ENCODE measurements around the gene GPR89B.
A peak's percentile ranks its signal among the peaks of the same experiment; 100 is the strongest.
"Not testable (repeated sequence)": the region's sequence is repeated elsewhere in the genome, so short reads cannot be mapped to it uniquely, and the experiment has no call there.

The GPR89B gene

GRCh38 chr1:147928236-147929132, at the start of gene GPR89B:
Gene GPR89B (plus strand): TSS chr1:147928420. CDS start chr1:147928537, 117 bp downstream.
- DNase-seq (ENCODE audit: low read depth): peak; percentile 54
- in situ Hi-C loops (cut with HindIII; ENCODE audit: low sequenced_read_pairs): not testable (repeated sequence)
- peak within 1 kb of the TSS; percentile 66 for H3K4me3 ChIP-seq (ENCODE audit: low read depth, low read length)

- in situ Hi-C loops (cut with HindIII; ENCODE audit: low sequenced_read_pairs): loop anchor here (10.0 kb wide), 1 partner anchor 65 kb away; no protein-coding TSS in a partner anchor
- TF ChIP-seq CTCF (IDR thresholded peaks at IDR 0.05; ENCODE audit: low read depth, low read length, missing control alignments): no peak
- H3K4me3 ChIP-seq (ENCODE audit: low read depth, low read length): no peak overlapping the region
- no peak for DNase-seq (ENCODE audit: low read depth)
These were observed 48.3 kb upstream of the GPR89B start for GRCh38 chr1:147879911-147880310.

GRCh38 chr1:147882535-147882934, 45.7 kb upstream of the GPR89B start:
- no peak overlapping the region for H3K4me3 ChIP-seq (ENCODE audit: low read depth, low read length)
- DNase-seq (ENCODE audit: low read depth): no peak
- in situ Hi-C loops (cut with HindIII; ENCODE audit: low sequenced_read_pairs): no loop called here
- TF ChIP-seq CTCF (IDR thresholded peaks at IDR 0.05; ENCODE audit: low read depth, low read length, missing control alignments): no peak

GRCh38 chr1:147890177-147890790, 37.9 kb upstream of the GPR89B start:
- peak; percentile 36 for TF ChIP-seq CTCF (IDR thresholded peaks at IDR 0.05; ENCODE audit: low read depth, low read length, missing control alignments)
- no peak overlapping the region for H3K4me3 ChIP-seq (ENCODE audit: low read depth, low read length)
- peak; percentile 2 for DNase-seq (ENCODE audit: low read depth)
- in situ Hi-C loops (cut with HindIII; ENCODE audit: low sequenced_read_pairs): no loop called here

DNA sequence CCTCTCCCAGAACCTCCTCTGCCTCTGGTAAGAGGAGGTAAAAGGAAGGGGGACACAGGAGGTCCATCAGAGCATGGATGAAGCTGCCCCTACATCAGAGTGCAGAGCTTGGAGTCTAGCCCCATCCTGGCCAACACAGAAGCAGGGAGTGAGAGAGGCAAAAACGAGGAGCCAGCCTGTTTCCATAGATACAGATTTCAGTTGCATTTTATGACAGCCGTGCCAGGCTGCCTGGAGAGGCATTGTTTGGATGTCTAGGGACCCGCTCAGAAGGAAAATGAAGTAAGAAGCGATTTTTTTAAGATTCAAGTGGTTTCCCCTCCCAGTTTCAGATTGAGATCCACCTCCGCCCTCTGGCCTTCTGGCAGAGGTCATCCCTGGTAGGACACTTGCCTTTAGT, 37.1 kb upstream of the GPR89B start:
- in situ Hi-C loops (cut with HindIII; ENCODE audit: low sequenced_read_pairs): no loop called here
- H3K4me3 ChIP-seq (ENCODE audit: low read depth, low read length): no peak overlapping the region
- no peak for DNase-seq (ENCODE audit: low read depth)
- no peak for TF ChIP-seq CTCF (IDR thresholded peaks at IDR 0.05; ENCODE audit: low read depth, low read length, missing control alignments)

DNA sequence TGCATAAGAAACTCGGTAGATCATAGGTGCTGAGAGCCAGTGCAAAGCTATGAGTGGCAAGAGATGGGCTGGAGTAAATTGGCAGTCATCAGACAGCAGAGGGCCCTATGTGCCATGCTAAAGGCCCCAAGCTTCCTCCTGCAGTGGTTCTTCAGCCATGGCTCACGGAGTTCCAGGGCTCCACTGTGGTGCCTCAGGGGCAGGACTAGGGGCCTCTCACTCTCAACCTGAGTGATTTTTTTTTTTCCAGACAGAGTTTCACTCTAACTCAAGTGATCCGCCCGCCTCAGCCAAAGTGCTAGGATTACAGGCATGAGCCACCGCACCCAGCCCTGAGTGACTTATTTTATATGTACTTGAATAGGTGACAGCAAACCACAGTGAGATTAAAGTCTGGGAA, 36.0 kb upstream of the GPR89B start:
- TF ChIP-seq CTCF (IDR thresholded peaks at IDR 0.05; ENCODE audit: low read depth, low read length, missing control alignments): no peak

GRCh38 chr1:147892731-147893214, 35.4 kb upstream of the GPR89B start:
- H3K4me3 ChIP-seq (ENCODE audit: low read depth, low read length): no peak overlapping the region
- in situ Hi-C loops (cut with HindIII; ENCODE audit: low sequenced_read_pairs): no loop called here
- TF ChIP-seq CTCF (IDR thresholded peaks at IDR 0.05; ENCODE audit: low read depth, low read length, missing control alignments): peak; percentile 98
- DNase-seq (ENCODE audit: low read depth): peak; percentile 35

More for the DNA sequence above, 36.0 kb upstream of the GPR89B start:
- in situ Hi-C loops (cut with HindIII; ENCODE audit: low sequenced_read_pairs): no loop called here
- no peak for DNase-seq (ENCODE audit: low read depth)
- no peak overlapping the region for H3K4me3 ChIP-seq (ENCODE audit: low read depth, low read length)

Data from astrocyte of the cerebellum (primary cell).